ENCODE measurements around the gene FAM83F.

Gene FAM83F

GRCh38 chr22:39995393-39996252 lies 869 bp downstream of the FAM83F start:
- DNase-seq = no peak

- DNase-seq = no peak
Observed at GRCh38 chr22:39996732-39997131, 2.0 kb downstream of the FAM83F start.

- DNase-seq = no peak
Observed at GRCh38 chr22:39997421-39997820, 2.7 kb downstream of the FAM83F start.

DNA sequence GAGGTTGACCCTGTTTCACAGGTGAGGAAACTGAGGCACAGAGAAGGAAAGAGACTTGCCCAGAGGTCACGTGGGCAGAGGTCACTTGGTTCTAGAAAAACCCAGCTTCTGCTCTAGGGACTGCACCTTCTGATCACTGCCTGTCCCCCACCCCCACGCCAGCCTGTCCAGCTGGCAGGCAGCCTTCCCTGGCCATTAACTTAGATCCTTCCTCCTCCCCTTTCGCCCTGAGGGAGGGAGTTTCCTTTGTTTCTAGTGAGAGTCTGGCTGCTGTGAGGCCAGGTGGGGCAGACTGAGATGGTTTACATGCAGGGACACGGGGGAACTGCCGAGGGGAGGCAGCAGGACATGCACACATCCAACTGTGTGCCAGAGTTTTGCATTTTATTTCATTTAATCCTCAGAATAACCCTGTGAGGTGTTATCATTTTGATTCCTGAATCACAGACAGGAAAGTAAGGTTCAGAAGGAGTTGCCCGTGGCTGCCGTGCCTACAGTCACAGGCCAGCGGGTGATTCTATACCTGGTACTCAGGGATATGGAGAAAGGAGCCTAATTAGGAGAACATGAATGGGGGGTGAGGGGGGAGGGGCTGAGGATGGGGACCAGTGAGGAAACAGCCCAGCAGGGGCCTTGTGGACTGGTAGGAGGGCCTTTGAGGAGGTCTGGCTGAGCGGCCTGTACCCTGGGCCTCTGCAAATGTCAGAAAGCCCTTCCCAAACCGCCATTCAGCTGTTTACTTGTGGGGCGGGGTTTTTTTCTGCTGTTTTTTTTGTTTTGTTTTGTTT lies 3.4 kb downstream of the FAM83F start:
- peak; percentile 12 to 61 (median 30) for DNase-seq

- peak in 2 of 3 donors; percentile 22 to 35 for DNase-seq
Observed at GRCh38 chr22:39999144-39999757, 4.5 kb downstream of the FAM83F start.

DNA sequence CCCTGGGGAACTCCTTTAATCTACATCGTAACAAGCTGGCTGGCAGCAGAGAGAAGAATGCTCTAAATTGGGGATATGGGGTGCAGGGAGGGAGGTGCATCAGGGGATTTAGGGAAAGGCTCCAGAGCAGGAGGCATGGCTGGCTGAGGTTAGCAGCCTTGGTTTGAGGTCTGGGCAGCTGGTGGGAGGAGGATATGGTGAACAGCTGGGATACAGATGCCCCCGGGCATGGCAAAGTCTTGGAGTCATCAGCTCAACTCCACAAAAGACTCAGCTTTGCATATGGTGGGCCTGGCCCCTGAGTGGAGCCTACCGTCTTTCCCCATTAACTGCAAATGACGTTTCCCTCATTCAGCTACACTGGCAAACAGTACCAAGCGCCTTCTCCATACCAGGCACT lies 5.4 kb downstream of the FAM83F start:
- no peak for DNase-seq

DNA sequence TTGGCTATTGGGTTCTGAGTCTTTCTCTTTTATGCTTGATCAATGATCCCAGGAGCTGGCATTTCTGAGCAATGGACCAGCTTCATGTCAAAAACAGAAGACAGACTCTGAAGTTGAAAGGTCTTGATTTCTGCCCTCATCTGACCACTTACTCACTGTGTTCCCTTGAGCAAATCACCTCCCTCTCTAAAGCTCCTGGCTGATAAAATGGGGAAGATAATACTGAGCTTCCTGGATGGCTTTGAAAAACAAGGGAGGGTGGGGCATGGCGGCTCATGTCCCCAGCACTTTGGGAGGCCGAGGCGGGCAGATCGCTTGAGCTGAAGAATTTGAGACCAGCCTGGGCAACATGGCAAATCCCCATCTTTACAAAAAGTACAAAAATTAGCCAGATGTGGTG lies 6.4 kb downstream of the FAM83F start:
- DNase-seq = no peak

DNA sequence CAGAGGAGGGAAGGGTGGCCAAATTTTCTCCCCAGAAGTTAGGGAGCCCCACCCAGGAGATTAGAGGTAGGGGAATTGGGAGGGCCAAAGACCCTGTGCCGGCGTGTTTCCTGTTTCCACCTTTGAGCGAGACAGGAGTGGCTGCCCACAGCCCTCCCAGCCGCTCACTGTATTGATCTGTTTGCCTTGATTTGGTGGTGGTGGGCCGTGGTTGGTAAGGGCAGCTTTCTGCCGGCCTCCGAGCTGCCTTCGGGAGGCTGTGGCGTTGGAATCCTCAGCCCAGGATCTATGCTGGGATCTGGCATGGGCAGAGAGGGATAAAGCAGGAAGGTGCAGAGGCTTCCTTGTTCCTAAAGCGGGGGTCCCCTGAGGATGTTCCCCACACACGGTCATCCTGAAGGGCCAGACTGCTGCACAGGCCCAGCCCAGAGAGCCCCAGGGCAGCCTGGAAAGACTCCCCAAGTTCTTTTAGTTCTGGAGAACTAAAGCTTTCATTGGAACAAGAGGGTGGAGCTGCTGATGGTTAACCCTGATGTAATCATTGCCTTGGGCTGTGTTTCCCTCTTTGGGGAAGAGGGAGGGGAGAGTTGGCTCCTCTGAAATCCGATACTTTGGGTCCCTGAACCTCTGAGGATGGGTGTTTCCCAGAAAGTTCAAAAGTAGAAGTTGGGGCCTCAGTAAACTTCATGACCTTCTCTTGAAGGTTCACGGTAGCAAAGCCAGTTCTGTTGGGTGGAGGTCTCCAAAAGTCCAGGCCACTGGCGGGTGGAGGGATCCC lies 7.2 kb downstream of the FAM83F start:
- no peak for DNase-seq

DNA sequence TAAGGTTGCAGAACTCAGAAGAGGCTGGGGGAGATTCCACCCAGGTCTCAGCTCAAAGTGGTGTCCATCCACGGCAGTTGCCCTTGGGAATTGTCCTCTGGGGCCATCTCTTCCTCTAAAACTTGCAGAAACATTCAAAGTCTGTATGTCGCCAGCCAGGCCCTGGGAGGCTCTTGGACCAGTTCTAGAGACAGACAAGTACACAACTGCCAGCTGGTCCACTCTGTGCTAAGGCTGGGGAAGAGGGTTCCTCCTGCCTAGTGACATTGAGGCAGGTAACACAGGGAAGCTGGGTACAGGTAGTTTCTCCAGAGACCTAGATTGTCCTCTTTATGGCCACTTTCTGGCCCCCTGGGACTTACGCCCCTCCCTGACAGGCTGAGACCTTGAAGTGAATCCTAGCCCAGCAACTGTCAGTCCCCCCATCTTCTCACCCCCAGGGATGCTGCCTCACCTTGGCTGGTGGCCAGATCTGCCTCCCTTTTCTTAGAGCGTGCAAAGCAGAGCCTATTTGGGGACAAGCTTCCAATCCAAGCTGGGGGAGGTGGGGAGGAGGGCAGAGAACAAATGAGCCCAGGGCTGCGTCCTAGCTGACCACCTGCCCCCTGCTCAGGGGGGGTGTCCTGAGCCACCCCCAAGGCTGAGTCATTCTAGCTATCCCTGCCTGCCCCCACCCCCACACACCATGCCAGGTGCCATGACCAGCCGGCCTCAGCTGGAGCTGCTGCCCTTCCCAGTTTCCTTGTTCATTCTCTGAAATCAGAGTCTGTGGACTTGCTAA lies 8.4 kb downstream of the FAM83F start:
- no peak for DNase-seq

DNA sequence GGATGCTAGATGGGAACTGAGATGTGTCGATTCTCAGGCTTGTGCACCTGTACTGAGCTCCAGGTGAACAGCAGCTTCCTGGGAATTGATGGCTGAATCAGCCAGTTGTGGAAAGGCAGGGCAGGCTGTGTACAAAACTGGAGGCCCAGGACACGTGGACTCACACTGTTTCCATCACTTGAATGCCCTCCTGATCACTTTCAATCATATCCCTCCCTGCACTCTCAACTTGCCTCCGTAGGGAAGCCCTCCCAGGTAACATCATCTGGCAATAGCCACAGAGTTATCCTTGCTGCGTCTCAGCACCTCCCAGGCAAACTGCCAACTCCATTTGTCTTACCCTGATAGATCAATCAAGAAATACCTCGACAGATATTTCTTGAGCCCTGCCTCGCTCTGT lies 10.1 kb downstream of the FAM83F start:
- no peak for DNase-seq

DNA sequence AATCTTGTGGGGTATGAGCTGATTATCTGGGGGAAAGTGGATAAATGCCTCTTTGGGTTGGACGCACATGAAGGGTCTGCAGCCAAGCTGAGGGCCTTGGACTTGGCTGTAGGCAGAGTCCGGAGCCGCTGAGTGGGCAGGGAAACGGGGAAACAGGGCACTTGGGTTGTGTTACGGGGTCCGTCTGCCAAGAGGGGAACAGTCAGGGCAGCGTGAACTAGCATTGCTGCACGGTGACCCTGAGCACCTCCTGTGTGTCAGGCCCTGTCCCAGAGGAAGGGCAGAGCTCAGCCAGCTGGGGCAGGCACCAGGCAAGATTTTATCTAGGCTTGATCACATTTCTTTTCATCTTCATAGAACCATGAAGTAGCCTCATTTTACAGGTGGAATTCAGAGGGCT lies 11.9 kb downstream of the FAM83F start:
- DNase-seq = no peak

- DNase-seq = peak; percentile 66 to 74 (median 67)
Observed at GRCh38 chr22:40007853-40008710, 13.3 kb downstream of the FAM83F start.

- DNase-seq = peak in 1 of 3 donors; percentile 18
Observed at GRCh38 chr22:40008726-40009291, 14.1 kb downstream of the FAM83F start.

GRCh38 chr22:40009292-40009774 lies 14.6 kb downstream of the FAM83F start:
- no peak for DNase-seq

GRCh38 chr22:40009951-40010671 lies 15.4 kb downstream of the FAM83F start:
- DNase-seq = peak in 2 of 3 donors; percentile 20 to 42

DNA sequence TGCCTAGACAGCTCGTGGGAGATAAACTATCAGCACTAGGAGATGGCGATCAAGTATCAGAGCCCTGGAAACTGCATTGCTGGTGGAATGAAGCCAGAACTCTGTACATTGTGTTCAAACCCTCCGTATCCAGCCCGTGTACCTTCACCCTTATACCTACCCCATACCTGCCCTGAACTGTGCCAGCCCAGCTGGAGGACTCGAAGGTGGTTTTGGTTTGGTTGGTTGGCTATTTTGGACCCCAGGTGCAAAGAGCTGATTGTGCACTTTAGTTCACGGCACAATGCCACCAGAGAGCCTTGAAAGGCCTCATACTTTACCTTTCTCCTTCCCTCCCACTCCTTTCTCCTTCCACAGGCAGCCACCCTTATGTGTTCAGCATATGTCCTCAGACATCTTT lies 16.0 kb downstream of the FAM83F start:
- no peak for DNase-seq

DNA sequence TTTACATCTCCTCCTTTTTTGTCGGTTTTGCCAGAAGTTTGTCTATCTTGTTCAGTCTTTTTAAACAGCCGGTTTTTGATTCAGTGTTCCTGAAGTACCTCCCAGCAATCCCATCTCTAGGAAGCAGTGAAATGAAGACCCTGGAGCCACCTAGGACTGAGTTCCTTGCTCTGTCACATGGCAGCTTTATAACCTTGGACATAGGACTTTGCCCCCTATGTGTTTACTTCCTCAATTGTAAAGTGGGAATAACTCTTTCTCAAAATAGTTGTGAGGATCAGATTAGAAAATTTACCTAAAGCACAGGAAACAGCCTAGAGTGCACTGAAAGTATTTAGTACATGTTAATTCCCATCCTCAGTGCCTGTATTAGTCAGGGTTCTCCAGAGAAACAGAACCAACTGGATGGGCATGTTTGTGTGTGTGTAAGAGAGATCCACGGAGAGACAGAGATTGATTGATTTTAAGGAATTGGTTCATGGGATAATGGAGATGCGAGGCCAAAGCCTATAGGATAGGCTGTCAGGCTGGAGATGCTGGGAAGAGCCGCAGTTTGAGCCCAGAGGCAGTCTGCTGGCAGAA lies 20.0 kb downstream of the FAM83F start:
- DNase-seq = no peak

DNA sequence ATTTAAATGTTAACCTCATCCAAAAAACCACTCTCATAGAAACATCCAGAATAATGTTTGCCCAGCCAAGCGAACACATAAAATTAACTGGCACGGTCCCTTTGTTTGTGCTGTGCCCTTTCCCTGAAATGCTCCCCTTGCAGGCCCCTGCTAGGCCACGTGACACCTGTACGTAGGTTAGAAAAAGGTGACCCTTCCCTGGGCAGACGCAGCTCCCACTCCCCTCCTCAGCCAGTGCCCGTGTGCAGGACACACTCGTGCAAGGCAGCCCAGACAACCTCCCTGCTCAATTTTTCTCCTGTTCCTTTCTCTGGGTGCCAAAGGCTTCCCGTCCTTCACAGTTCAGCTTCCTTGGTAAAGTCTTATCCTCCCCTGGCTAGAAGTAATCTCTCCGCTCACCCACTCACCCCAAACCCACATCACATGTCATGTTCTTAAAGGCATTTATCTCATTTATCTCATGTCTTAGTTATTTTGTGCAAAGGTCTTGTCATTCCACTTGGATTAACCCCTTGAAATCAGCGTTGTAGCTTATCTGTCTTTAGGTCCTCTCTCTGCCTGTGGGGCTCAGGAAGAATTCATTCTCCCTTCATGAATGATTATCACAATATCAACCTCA lies 20.7 kb downstream of the FAM83F start:
- no peak for DNase-seq

- DNase-seq = no peak
Observed at GRCh38 chr22:40018051-40018450, 23.3 kb downstream of the FAM83F start.

Measured in suppressor macrophage treated with lipopolysaccharide for 1 hour (primary cell).